GM12878 (cell line): ENCODE results near the gene RPLP1. TPM values are rescaled to one million over a fixed set of nuclear protein-coding genes. Genes with fewer than 3 reads are reported as not detected.

ENCODE experiments used
- ATAC-seq: fragments of 200-7000 bp; cut with Tn5 transposase; 3 replicates; pipeline ENCODE4 v1.9.1; 2020; ENCODE audit warnings: mild to moderate bottlenecking, moderate library complexity
- BruUV-seq: library from RNA; stranded (reverse); fragments of 400-500 nt; replicated peaks from 2 replicates; lab custom pipeline; 2021; lab: Mats Ljungman, UMichigan
- CTCF ChIA-PET: fragments of 300-600 bp; sonication (Branson Sonifier 250); formaldehyde crosslinking; extraction: SDS; loops from one replicate; lab custom pipeline; 2021; ENCODE audit warnings: inconsistent platforms; lab: Yijun Ruan, JAX
- POLR2A ChIA-PET: fragments of 350-600 bp; formaldehyde crosslinking; extraction: SDS; loops from one replicate; lab custom pipeline; 2021; ENCODE audit warnings: inconsistent platforms; lab: Charles Lee
- RAD21 ChIA-PET: fragments of 300-600 bp; sonication (Branson Sonifier 250); formaldehyde crosslinking; loops from one replicate; lab custom pipeline; 2023; ENCODE audit warnings: antibody characterized with exemption; ENCODE audit not compliant: unreplicated experiment; lab: Charles Lee
- SMC1A ChIA-PET: fragments of 300-600 bp; sonication (Branson Sonifier 250); formaldehyde crosslinking; loops from one replicate; lab custom pipeline; 2023; ENCODE audit not compliant: unreplicated experiment, uncharacterized antibody; lab: Charles Lee
- DNase-seq: peaks from one replicate; pipeline ENCODE4 v3.0.0-alpha.2; 2011; ENCODE audit warnings: low read depth, low spot score
- FAIRE-seq: peaks from 3 replicates; lab custom pipeline; 2011; peaks lifted over from hg19 to GRCh38; lab: Jason Lieb, UNC
- H2AFZ ChIP-seq: 2 replicates; pipeline ENCODE4 v1.6.0; 2011; ENCODE audit warnings: low read depth, low read length, control low read depth; ENCODE audit not compliant: control insufficient read depth
- H3K27ac ChIP-seq: 2 replicates; pipeline ENCODE4 v1.5.1; 2011; ENCODE audit warnings: control low read depth; ENCODE audit not compliant: control insufficient read depth, insufficient read depth
- H3K27me3 ChIP-seq, 2 experiments: replicated peaks in 1 of 2; 2 replicates each; pipeline versions ENCODE4 v1.6.0 to v1.6.1; 2011; ENCODE audit warnings: low read length in 1 of 2; ENCODE audit not compliant: control insufficient read depth in 2 of 2, insufficient read depth in 2 of 2
- H3K36me3 ChIP-seq, 2 experiments: 2 replicates each; pipeline ENCODE4 v1.5.1; 2011; ENCODE audit warnings: low read length in 1 of 2; ENCODE audit not compliant: control insufficient read depth in 2 of 2, insufficient read depth in 2 of 2
- H3K4me1 ChIP-seq: 2 replicates; pipeline ENCODE4 v1.6.1; 2011; ENCODE audit warnings: mild to moderate bottlenecking, low read length, moderate library complexity, mixed read lengths; ENCODE audit not compliant: control insufficient read depth, insufficient read depth
- H3K4me2 ChIP-seq: 2 replicates; pipeline ENCODE4 v1.6.0; 2011; ENCODE audit warnings: control low read depth; ENCODE audit not compliant: control insufficient read depth, insufficient read depth
- H3K4me3 ChIP-seq: fragments of 200-600 bp; sonication (generic); 2 replicates; pipeline ENCODE4 v1.5.1; 2016
- H3K79me2 ChIP-seq: 2 replicates; pipeline ENCODE4 v1.6.0; 2011; ENCODE audit warnings: low read length; ENCODE audit not compliant: control insufficient read depth, insufficient read depth
- H3K9ac ChIP-seq: 2 replicates; pipeline ENCODE4 v1.8.0; 2011; ENCODE audit warnings: low read length, control low read depth, mixed read lengths; ENCODE audit not compliant: control insufficient read depth, insufficient read depth
- H3K9me3 ChIP-seq: replicated peaks from 3 replicates; pipeline ENCODE4 v1.5.1; 2011; ENCODE audit warnings: mild to moderate bottlenecking, low read length; ENCODE audit not compliant: control insufficient read depth, insufficient read depth
- H4K20me1 ChIP-seq: 2 replicates; pipeline ENCODE4 v1.6.0; 2011; ENCODE audit not compliant: control insufficient read depth, insufficient read depth
- CHD2 ChIP-seq: IDR thresholded peaks from 2 replicates; pipeline ENCODE4 v1.6.1; 2011; ENCODE audit warnings: low read depth, low read length, improper control_type of control experiment, borderline replicate concordance
- RAD51 ChIP-seq: fragments of 450-650 bp; IDR thresholded peaks from 2 replicates; pipeline ENCODE4 v1.6.1; 2016; ENCODE audit warnings: moderate library complexity, mild to moderate bottlenecking, inconsistent platforms
- RBBP5 ChIP-seq: fragments of 200-600 bp; sonication (generic); conservative IDR thresholded peaks from 2 replicates; pipeline ENCODE4 v1.6.1; 2016
- WGBS: methylation state at CpG from one replicate; pipeline ENCODE4 v1.1.6; 2016; ENCODE audit warnings: low lambda C conversion rate; ENCODE audit not compliant: insufficient replicate concordance, insufficient coverage; ENCODE audit errors: missing lambda C conversion rate; 5-methylcytosine and 5-hydroxymethylcytosine counted together
- in situ Hi-C: fragments of 300-500 bp; cut with MboI; formaldehyde crosslinking; loops from 9 replicates; pipeline ENCODE4 v1.14.3; 2018; ENCODE audit warnings: mixed read lengths
- intact Hi-C: fragments of 100-400 bp; cut with micrococcal nuclease; formaldehyde crosslinking; loops from one replicate; pipeline ENCODE4 v1.14.2; 2022; ENCODE audit not compliant: unreplicated experiment
- polyA plus RNA-seq, 11 experiments: library from polyadenylated mRNA; depleted of rRNA in 4 of 11; unstranded in 6 of 11; stranded (reverse) in 5 of 11; fragments of >200 nt; fragmentation: Nextera tagmentation in 4 of 11; fragmentation: Illumina TruSeq in 1 of 11; extraction: Ambion mirVana in 4 of 11; extraction: Trizol in 1 of 11; gene quantifications; 1 replicate in 1 of 11; 2 replicates in 10 of 11; pipeline versions ENCODE4 v1.2.1 to v1.2.3, GENCODE V29; 2011 to 2016; ENCODE audit warnings: inconsistent platforms in 2 of 11, missing spikeins in 2 of 11, low read depth in 1 of 11
- total RNA-seq, 4 experiments: library from RNA; depleted of rRNA in 3 of 4; stranded (reverse); fragments of >200 nt in 3 of 4; fragmentation: Illumina TruSeq in 1 of 4; extraction: Trizol in 1 of 4; gene quantifications; 2 replicates each; pipeline versions ENCODE4 v1.2.1 to v1.2.3, GENCODE V29; 2013 to 2021
- TF ChIP-seq, protein P1 (sequence below): IDR thresholded peaks from 2 replicates; pipeline ENCODE4 v1.6.1; 2012; ENCODE audit warnings: improper control_type of control experiment, low read depth, low read length; ENCODE audit not compliant: insufficient replicate concordance
- TF ChIP-seq, protein P2 (sequence below), 3 experiments: IDR thresholded peaks in 2 of 3; conservative IDR thresholded peaks in 1 of 3; 2 replicates each; pipeline ENCODE4 v1.5.1; 2011; ENCODE audit warnings: low read depth in 3 of 3, low read length in 3 of 3, mild to moderate bottlenecking in 3 of 3, control low read depth in 2 of 3, moderate library complexity in 2 of 3, inconsistent platforms in 1 of 3, mixed read lengths in 1 of 3; ENCODE audit not compliant: control insufficient read depth in 2 of 3, insufficient read depth in 1 of 3; ENCODE audit errors: extremely low read depth in 1 of 3

The RPLP1 gene
- total and polyA plus RNA-seq, 10 of the 15 experiments (the other 5 are each of a cell fraction or from before 2014, with no cell fraction given) = 217 to 3,098 (median 1,664) TPM

DNA sequence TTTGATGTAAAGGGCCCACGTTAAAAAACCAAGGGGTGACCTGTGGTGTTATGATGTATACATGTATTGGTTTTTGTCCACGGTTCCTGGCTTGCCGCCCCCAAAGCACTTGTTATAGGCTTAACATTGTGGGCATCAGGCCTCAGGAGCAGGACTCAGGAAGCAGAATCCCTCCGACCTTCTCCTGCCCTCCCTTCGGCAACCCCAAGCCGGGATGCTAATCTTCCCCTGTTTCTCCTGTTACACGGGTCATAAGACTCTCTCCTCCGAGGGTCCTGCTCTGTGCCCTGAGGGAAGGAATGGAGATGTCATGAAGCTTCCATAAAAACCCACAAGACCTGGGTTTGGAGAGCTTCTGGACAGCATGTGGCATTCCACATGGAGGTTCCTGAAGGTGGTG, 48.8 kb downstream of the RPLP1 start (continued):
- TF ChIP-seq, protein P1, sequence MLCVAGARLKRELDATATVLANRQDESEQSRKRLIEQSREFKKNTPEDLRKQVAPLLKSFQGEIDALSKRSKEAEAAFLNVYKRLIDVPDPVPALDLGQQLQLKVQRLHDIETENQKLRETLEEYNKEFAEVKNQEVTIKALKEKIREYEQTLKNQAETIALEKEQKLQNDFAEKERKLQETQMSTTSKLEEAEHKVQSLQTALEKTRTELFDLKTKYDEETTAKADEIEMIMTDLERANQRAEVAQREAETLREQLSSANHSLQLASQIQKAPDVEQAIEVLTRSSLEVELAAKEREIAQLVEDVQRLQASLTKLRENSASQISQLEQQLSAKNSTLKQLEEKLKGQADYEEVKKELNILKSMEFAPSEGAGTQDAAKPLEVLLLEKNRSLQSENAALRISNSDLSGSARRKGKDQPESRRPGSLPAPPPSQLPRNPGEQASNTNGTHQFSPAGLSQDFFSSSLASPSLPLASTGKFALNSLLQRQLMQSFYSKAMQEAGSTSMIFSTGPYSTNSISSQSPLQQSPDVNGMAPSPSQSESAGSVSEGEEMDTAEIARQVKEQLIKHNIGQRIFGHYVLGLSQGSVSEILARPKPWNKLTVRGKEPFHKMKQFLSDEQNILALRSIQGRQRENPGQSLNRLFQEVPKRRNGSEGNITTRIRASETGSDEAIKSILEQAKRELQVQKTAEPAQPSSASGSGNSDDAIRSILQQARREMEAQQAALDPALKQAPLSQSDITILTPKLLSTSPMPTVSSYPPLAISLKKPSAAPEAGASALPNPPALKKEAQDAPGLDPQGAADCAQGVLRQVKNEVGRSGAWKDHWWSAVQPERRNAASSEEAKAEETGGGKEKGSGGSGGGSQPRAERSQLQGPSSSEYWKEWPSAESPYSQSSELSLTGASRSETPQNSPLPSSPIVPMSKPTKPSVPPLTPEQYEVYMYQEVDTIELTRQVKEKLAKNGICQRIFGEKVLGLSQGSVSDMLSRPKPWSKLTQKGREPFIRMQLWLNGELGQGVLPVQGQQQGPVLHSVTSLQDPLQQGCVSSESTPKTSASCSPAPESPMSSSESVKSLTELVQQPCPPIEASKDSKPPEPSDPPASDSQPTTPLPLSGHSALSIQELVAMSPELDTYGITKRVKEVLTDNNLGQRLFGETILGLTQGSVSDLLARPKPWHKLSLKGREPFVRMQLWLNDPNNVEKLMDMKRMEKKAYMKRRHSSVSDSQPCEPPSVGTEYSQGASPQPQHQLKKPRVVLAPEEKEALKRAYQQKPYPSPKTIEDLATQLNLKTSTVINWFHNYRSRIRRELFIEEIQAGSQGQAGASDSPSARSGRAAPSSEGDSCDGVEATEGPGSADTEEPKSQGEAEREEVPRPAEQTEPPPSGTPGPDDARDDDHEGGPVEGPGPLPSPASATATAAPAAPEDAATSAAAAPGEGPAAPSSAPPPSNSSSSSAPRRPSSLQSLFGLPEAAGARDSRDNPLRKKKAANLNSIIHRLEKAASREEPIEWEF = no peak
- TF ChIP-seq RAD51 (no peak), RBBP5 (no peak)

DNA sequence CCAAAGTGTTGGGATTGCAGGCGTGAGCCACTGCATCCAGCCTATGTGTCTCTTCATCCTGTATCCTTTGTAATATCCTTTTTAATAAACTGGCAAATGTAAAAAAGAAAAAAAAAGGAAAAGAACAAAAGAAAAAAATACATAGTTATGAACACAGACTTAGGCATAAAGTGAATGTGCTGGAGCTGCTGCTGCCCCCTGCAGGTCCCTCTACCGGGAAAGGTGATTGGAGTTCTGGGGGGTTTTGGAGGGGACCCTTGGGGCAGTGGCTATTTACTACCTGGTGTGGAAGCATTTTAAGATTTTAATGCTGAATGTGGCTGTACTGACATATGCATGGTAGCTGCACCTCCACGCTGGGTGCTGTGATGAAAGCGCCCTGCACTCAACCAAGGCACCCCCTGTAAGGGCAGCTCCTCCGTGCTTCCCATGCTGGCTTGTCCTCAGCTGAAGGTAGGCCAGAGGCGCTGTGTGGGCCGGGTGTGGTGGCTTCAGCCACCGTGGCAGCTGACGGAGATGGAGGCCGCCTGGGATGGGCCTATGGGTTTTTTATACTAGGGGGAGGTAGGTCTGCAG, 49.9 kb downstream of the RPLP1 start:
- WGBS = 50% methylated on average over 10 of the region's 10 CpGs
- no peak overlapping the region for H2AFZ ChIP-seq

More for the DNA sequence above, 49.9 kb downstream of the RPLP1 start:
- Histone ChIP-seq H3K9ac (no peak overlapping the region), H3K4me2 (no peak overlapping the region), H3K27ac (no peak overlapping the region), H3K4me1 (no peaks in the 10 kb centered on the region), H4K20me1 (no peaks in the 10 kb centered on the region; the same call in 1 of the 2 replicates), H3K9me3 (no peaks in the 10 kb centered on the region), H3K27me3 (peaks cover 0 to 3% of the 10 kb centered on the region in 2 experiments; a peak in 1 of 4 replicates), H3K4me3 (no peak overlapping the region), H3K36me3 (no peaks in the 10 kb centered on the region), H3K79me2 (no peaks in the 10 kb centered on the region)
- POLR2A ChIA-PET = no interaction called here
- FAIRE-seq (no peak), ATAC-seq (no peak), DNase-seq (no peak)
- TF ChIP-seq CHD2 = no peak
- TF ChIP-seq, protein P2, sequence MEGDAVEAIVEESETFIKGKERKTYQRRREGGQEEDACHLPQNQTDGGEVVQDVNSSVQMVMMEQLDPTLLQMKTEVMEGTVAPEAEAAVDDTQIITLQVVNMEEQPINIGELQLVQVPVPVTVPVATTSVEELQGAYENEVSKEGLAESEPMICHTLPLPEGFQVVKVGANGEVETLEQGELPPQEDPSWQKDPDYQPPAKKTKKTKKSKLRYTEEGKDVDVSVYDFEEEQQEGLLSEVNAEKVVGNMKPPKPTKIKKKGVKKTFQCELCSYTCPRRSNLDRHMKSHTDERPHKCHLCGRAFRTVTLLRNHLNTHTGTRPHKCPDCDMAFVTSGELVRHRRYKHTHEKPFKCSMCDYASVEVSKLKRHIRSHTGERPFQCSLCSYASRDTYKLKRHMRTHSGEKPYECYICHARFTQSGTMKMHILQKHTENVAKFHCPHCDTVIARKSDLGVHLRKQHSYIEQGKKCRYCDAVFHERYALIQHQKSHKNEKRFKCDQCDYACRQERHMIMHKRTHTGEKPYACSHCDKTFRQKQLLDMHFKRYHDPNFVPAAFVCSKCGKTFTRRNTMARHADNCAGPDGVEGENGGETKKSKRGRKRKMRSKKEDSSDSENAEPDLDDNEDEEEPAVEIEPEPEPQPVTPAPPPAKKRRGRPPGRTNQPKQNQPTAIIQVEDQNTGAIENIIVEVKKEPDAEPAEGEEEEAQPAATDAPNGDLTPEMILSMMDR (IDR thresholded peaks at IDR 0.05 in 2 of 3, conservative IDR thresholded peaks at IDR 0.05 in 1 of 3; ENCODE audit: control insufficient read depth in 2 of 3, extremely low read depth in 1 of 3, insufficient read depth in 1 of 3, low read depth in 3 of 3, low read length in 3 of 3) = peak in 1 of 3 experiments; percentile 23; a peak in 2 of 6 replicates
- BruUV-seq = no TSS peak
- CTCF ChIA-PET = interaction anchor here (0.6 to 2.3 kb wide), 5 partner anchors 9 to 294 kb away, joined by 3 to 8 read pairs (median 3); no protein-coding TSS in a partner anchor
- SMC1A ChIA-PET = interaction anchor here (0.7 to 1.3 kb wide), 2 partner anchors 26 to 228 kb away, joined by 3 read pairs; no protein-coding TSS in a partner anchor
- in situ Hi-C loops = no loop called here
- intact Hi-C loops = no loop called here
- RAD21 ChIA-PET = interaction anchor here (0.7 to 1.1 kb wide), 2 partner anchors 24 to 964 kb away, joined by 3 to 4 read pairs; no protein-coding TSS in a partner anchor
